ENCODE results near the gene METTL27. TPM values are rescaled to one million over a fixed set of nuclear protein-coding genes. Genes with fewer than 3 reads are reported as not detected.
A peak's percentile ranks its signal among the peaks of the same experiment; 100 is the strongest.
"Not testable (repeated sequence)": the region's sequence is repeated elsewhere in the genome, so short reads cannot be mapped to it uniquely, and the experiment has no call there.

The METTL27 gene
- total RNA-seq, 4 donors from 2014 or later: 2.5 to 5.7 (median 3.4) TPM; not detected in 1

DNA sequence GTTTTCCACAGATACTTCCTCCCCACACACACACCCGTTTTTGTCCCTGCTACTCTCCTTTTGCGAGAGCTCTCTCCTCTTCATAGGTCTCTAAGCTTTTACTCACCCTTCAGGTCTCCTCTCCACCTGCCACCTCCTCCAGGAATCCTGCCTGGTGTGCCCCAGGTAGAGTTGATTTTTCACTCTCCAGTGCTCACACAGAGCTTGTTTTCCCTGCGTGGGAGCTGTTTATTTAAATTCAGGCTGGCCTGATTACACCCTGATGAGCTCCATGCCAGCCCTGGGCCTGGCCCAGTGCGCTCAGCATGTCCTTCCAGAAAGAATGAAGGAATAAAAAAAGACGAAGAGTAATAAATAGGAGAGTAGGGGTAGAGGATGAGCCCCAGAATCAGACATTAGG, 19.1 kb downstream of the METTL27 start:
- ATAC-seq (ENCODE audit: low FRiP score): no peak
- TF ChIP-seq, protein P1, sequence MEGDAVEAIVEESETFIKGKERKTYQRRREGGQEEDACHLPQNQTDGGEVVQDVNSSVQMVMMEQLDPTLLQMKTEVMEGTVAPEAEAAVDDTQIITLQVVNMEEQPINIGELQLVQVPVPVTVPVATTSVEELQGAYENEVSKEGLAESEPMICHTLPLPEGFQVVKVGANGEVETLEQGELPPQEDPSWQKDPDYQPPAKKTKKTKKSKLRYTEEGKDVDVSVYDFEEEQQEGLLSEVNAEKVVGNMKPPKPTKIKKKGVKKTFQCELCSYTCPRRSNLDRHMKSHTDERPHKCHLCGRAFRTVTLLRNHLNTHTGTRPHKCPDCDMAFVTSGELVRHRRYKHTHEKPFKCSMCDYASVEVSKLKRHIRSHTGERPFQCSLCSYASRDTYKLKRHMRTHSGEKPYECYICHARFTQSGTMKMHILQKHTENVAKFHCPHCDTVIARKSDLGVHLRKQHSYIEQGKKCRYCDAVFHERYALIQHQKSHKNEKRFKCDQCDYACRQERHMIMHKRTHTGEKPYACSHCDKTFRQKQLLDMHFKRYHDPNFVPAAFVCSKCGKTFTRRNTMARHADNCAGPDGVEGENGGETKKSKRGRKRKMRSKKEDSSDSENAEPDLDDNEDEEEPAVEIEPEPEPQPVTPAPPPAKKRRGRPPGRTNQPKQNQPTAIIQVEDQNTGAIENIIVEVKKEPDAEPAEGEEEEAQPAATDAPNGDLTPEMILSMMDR (IDR thresholded peaks at IDR 0.05): no peak
- no peak for DNase-seq (ENCODE audit: low spot score)

DNA sequence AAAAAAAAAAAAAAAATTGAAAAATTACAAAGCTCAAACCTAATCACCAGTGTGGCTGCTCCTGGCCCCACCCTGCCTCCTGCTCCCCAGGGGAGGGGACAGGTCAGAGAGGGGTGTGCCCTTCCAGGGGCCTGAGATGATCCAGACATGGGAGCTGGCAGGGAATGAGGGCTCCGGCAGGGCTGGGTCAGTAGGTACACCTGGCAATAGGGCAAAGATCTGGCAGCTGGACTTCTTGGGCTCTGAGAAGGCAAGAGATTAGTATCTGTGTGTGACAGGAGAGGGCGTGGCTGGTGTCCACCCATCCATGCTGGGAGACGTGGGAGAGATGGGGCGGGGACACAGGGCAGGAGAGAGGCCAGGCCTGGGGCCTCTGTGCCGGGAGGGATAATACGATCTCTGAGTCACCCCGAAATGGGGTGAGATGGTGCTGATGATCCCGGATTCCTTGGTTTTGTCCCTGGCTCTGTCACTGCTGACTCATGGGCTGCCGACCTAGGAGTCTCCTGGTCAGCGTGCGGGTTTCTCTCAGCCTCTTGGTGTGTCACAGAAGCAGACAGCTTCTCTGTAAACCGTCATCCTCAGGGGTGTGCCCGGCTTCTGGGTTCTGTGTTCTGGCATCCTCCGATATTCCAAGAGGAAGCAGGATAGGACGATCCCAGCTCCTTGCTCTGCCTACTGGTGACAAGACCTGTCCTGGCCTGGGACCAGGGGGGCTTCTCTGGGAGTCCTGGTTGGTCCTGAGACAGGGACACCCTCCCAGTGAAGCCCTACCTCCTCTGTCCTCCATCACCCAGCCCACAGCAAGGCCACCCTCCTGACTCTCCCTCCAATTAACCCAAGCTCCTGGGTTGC, 19.8 kb downstream of the METTL27 start:
- DNase-seq (ENCODE audit: low spot score) (peak; percentile 27), ATAC-seq (ENCODE audit: low FRiP score) (peak; percentile 81)
- TF ChIP-seq, protein P1 (IDR thresholded peaks at IDR 0.05): no peak

DNA sequence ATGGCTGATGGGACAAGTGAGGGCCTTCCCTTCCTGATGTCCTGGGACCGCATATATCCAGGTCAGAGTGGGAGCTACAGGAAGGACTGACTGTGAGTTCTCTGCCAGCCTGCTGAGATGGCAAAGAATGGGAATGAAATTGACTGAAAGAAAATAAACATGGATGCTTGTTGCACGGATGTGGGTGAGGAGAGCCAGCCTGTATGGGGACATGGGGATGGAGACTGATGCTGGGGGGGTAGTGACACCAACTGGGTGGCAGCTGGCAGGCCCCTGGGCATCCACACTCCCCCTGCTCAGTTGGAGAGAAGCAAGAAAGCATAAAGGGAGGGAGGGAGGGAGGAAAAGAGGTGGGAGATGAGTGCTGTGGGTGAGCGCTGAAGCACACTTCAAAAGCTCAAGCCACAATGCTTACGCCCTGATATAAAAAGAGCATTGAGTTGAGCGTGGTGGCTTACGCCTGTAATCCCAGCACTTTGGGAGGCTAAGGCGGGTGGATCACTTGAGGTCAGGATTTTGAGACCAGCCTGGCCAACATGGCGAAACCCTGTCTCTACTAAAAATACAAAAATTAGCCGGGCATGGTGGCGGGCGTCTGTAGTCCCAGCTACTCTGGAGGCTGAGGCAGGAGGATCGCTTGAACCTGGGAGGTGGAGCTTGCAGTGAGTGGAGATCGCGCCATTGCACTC, 20.6 kb downstream of the METTL27 start:
- ATAC-seq (ENCODE audit: low FRiP score); DNase-seq (ENCODE audit: low spot score): not testable (repeated sequence)

DNA sequence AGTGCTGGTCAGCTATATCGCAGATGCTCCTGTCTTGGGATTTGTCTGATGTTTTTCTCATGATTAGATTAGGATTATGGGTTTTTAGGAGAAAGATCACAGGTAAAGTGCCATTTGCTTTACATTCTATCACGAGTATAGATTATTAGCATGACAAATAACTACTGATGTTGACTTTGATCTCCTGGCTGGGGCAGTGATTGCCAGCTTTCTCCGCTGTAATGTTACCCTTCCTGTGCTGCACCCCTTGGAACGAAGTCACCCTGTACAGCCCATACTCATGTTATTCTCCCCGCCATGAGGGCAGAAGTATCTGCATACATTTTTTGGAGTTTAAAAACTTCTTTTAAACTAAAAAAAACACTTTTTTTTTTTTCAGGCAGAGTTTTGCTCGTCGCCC, 22.3 kb downstream of the METTL27 start:
- DNase-seq (ENCODE audit: low spot score) (no peak), ATAC-seq (ENCODE audit: low FRiP score) (no peak)
- TF ChIP-seq, protein P1 (IDR thresholded peaks at IDR 0.05): no peak

GRCh38 chr7:73817121-73817520, 25.2 kb downstream of the METTL27 start:
- no peak for ATAC-seq (ENCODE audit: low FRiP score)
- TF ChIP-seq, protein P1 (IDR thresholded peaks at IDR 0.05): no peak
- no peak for DNase-seq (ENCODE audit: low spot score)

- TF ChIP-seq, protein P1 (IDR thresholded peaks at IDR 0.05): no peak
- ATAC-seq (ENCODE audit: low FRiP score) (no peak), DNase-seq (ENCODE audit: low spot score) (no peak)
These were observed 26.9 kb downstream of the METTL27 start for GRCh38 chr7:73815436-73815835.

DNA sequence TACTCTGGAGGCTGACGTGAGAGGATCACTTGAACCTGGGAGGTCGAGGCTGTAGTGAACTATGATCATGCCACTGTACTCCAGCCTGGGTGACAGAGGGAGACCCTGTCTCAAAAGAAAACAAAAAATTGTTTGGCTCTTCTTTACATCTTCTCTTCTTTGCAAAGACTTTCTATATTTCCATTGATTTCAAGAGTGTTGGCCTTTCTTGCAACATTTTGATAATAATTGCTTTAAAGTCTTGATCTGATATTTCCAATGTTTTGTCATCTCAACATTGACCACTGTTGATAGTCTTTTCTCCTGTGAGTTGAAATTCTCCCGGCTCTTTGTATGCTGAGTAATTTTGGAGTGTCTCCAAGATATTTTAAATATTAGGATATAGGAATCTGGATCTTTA, 29.3 kb downstream of the METTL27 start:
- TF ChIP-seq, protein P1 (IDR thresholded peaks at IDR 0.05): no peak
- no peak for DNase-seq (ENCODE audit: low spot score)
- no peak for ATAC-seq (ENCODE audit: low FRiP score)

Data from omental fat pad (tissue), 4 donors.